GM12874 (cell line): ENCODE measurements around the gene HSBP1.

Experiments used
- CTCF ChIP-seq: IDR thresholded peaks from 2 replicates; pipeline ENCODE4 v1.5.1; 2011; ENCODE audit warnings: low read depth, mild to moderate bottlenecking, control low read depth, low read length, moderate library complexity; ENCODE audit not compliant: insufficient read depth

Gene HSBP1

GRCh38 chr16:83806036-83806435 lies 1.7 kb upstream of the HSBP1 start:
- TF ChIP-seq CTCF = no peak

GRCh38 chr16:83806731-83807130 lies 1.0 kb upstream of the HSBP1 start:
- no peak for TF ChIP-seq CTCF

- no peak for TF ChIP-seq CTCF
Measured at GRCh38 chr16:83807327-83807709, 460 bp upstream of the HSBP1 start.

- TF ChIP-seq CTCF = no peak
Measured at GRCh38 chr16:83808573-83809014, 816 bp downstream of the HSBP1 start.

- TF ChIP-seq CTCF = no peak
Measured at GRCh38 chr16:83809092-83809491, 1.3 kb downstream of the HSBP1 start.

- no peak for TF ChIP-seq CTCF
Measured at GRCh38 chr16:83810901-83811300, 3.1 kb downstream of the HSBP1 start.

- TF ChIP-seq CTCF = no peak
Measured at GRCh38 chr16:83813823-83814658, 6.3 kb downstream of the HSBP1 start.
